GM12801 (cell line): Measurements from ENCODE around the gene KHDRBS2.

Experiments used
- TF ChIP-seq, protein P1 (sequence below): IDR thresholded peaks from one replicate; pipeline ENCODE4 v1.5.1; 2011; ENCODE audit warnings: control low read depth; ENCODE audit not compliant: insufficient read length; ENCODE audit errors: extremely low read depth

Gene KHDRBS2

DNA sequence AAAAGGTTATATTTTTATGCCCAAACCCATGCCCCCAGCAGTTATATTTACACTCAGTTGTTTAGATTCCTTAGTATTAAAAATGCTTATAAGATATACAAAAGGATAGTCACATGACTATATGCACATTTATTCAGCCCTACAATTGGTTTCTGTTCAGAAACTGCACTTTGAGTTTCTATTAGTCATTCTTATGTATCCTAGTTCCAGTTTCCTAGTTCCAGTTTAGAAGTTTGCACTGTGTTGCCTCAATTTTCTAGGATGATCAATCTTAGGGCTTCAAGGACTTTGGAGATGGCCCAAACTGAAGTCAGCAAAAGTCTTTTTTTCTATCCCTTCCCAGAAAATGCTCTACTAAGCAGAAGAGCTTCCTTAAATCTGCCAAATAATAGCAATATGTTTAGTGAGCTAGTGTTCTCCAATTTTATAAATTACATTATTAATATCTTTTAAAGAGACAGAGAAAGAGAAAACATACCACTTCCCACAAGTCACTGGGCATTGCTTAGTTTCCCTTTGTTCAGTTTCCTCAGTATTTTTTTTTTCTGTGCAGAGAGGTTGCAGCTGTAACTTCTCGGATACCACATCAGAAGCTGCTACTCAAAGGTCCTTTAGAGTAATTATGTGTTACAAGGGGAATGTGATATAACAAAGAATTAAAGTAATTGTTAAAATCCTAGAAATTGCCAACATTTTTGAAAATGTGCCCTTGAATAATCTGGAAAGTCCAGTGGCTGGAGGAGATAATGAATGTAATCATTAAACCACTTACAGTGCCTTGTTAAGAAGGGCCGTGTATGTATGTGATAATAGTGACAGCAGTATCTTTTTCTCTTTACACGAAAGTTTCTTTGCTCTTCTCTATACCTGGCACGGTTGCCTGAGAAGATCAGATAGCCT, 138.8 kb downstream of the KHDRBS2 start:
- TF ChIP-seq, protein P1, sequence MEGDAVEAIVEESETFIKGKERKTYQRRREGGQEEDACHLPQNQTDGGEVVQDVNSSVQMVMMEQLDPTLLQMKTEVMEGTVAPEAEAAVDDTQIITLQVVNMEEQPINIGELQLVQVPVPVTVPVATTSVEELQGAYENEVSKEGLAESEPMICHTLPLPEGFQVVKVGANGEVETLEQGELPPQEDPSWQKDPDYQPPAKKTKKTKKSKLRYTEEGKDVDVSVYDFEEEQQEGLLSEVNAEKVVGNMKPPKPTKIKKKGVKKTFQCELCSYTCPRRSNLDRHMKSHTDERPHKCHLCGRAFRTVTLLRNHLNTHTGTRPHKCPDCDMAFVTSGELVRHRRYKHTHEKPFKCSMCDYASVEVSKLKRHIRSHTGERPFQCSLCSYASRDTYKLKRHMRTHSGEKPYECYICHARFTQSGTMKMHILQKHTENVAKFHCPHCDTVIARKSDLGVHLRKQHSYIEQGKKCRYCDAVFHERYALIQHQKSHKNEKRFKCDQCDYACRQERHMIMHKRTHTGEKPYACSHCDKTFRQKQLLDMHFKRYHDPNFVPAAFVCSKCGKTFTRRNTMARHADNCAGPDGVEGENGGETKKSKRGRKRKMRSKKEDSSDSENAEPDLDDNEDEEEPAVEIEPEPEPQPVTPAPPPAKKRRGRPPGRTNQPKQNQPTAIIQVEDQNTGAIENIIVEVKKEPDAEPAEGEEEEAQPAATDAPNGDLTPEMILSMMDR: no peak

DNA sequence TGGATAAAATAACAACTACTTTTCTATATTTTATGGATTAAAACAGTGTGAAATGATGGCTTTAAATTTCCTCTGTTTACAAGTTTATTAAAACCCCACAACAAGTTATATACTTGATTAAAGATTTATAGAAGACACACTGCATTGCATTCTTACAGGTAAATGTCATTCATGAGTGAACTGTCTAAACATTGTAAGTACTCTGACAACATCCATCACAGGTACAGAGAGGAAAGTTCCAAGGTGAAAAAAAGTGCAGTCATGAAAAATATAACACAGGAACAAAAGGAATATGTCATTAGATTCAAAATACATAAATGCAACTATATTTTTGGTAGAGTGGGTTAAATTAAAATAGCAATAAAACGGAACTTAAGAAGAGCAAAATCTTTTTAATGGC, 156.9 kb downstream of the KHDRBS2 start:
- TF ChIP-seq, protein P1: no peak

DNA sequence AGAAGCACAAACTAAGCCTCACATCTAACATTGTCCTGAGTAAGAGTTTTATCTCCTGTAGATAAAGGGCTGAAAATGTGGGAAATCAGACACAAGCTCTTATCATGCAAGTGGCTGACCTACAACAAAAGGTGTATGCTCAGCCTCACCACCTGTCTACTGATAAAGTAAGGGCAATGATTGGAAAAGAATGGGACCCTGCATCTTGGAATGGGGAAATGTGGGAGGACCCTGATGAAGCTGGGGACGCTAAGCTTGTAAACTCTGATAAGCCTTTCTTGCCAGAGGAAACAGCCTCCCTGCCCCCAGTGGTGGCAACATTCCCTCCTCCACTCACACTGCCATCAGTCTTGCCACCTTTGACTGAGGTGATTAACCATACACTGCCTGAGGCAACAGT, 166.6 kb downstream of the KHDRBS2 start:
- TF ChIP-seq, protein P1: no peak

DNA sequence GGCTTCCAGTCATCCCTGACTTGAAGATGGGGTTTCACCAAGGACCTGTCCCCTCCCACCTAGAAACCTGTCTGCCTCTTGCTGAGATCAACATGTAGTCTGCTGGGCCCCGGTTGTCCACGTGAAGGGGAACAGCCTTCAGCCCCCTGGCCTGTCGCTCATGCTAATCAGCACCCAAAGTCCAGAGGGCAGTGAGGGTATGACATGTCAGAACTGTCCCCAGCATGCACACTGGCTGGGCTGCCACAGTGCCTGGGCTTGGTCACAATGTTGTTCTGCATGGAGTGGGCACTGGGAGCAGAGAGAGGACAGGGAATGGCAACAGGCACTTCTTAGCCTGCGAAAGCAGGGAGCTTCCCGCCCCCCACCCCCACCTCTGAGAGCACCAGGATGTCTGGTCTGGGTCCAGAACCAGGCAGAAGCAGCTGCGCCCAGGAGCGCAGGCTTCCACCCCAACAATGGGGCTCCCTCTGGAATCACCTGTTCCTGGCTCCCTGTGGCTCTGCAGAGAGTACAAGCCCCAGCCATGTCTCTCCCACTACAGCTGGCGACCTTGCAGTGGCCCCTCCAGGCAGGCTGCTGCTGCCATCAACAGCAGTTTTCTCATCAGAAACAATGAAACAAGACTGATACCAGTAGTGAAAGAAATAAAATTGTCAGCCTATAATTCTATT, 182.7 kb downstream of the KHDRBS2 start:
- TF ChIP-seq, protein P1: no peak

DNA sequence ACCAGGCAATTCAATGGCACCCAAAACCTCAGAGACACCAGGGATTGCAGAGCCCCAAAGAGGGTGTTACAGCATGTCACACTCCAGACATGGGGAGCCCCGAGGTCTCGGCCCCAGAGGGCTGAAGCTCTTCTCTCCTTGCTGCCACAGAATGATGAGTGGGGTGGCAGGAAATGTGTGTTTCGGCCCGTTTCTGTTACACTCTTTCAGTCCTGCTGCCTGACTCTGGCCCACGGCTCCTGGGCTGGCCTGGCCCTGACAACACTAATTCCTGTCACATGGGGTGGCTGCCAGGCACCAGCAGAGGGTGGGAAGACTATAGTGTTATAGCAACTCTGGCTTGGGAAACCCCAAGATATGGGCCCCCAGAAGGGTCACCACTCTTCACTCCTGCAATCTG, 183.6 kb downstream of the KHDRBS2 start:
- TF ChIP-seq, protein P1: no peak

DNA sequence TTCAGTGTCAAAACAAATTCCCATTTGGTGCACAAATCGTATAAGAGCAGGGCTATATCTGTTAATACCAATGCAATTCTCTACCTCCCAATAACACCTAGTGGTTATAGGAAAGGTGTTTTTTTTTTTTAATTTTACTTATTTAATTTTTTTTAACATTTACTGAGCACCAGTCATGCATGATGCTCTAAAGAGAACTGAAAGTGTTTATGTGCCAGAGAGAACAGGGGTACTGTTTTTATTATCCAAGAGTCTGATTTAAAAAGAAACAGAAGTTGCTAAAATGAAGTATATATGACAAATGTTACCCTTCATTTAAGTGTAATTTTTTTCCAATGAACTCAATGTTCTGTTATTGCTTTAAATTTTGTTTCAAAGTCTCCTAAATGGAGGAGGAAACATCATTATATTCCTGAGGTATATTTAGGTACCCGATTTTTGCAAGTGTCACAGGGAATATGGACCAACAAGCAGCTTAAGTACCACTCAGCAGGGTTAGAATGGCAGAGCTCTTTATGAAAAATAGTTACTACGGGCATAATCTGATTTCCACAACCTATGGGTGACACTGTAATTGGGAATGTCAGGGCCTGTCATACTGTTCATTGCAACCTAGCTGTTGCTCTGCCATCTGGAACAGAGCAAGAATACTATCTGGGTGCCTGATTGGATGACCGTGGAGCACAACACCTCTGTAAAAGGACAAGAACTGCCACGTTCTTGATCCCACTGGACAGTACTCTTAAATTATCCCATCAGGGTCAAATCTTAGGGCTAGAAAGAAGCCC, 195.4 kb downstream of the KHDRBS2 start:
- TF ChIP-seq, protein P1: no peak

DNA sequence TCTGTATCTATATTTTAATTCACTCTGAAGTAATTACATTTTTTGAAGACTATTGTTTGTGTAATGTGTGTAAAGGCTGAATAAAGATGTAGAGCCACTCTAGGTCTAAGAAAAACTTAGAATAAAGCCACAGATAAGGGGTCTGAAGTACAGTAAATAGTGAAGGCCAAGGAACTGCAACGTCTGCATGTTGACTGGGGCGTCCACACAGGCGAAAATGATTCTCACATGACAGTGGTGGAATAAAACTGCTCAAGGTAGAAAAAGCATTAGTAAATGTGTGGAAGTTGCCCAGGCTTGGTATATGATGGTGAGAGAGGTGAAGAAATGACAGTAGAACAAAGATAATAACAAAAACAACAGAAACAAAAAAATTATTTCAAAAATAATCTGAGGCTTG, 196.2 kb downstream of the KHDRBS2 start:
- TF ChIP-seq, protein P1: no peak
